GM18909 (cell line): ENCODE results near the gene CNRIP1.
A peak's percentile ranks its signal among the peaks of the same experiment; 100 is the strongest.

Experiments used
- ATAC-seq: cut with Tn5 transposase; IDR thresholded peaks from one replicate; pipeline ENCODE4 v1.9.1; 2021; ENCODE audit warnings: mild to moderate bottlenecking; ENCODE audit not compliant: unreplicated experiment, poor library complexity

CNRIP1 gene

GRCh38 chr2:68253219-68254068 is 66.3 kb downstream of the CNRIP1 start:
- ATAC-seq = no peak

GRCh38 chr2:68252400-68253218 is 67.1 kb downstream of the CNRIP1 start, which contains the start of gene PPP3R1:
TSS of gene PPP3R1 (minus strand) at chr2:68252532. CDS start at chr2:68252127, 405 bp downstream.
- ATAC-seq = peak; percentile 85

- peak; percentile 4 for ATAC-seq
Measured at GRCh38 chr2:68251855-68252399, 67.8 kb downstream of the CNRIP1 start.

DNA sequence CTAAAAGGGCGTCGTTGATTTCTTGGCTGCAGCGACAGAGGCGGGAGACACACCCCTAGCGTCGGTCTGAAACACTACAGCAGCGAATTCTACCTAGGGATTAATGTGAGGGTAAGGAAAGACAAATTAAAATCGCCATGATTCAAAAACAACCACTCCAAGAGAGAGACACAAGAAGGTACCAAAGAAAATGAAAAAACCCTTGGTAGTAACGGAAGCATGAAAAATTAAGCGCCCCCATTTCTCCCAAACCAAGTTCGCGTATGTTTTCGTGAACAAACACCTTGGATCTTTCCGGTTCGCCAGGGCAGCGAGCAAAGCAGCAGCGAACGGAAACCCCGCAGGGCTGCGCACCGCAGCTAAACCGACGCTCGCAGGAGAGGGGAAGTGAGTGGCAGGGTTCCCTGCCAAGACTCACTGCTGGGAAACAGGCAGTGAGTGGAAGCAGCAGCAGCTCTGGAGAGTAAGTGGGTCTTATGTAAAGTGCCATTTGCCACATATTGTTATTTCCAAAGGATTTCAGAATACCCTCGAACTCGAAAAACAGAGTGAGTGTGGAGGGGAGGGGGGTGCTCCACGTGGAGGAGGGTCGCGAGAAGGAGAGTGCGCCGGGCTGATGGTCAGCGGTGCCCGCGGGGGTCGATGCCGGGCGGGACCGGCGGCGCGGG is 68.4 kb downstream of the CNRIP1 start:
- peak; percentile 62 for ATAC-seq

DNA sequence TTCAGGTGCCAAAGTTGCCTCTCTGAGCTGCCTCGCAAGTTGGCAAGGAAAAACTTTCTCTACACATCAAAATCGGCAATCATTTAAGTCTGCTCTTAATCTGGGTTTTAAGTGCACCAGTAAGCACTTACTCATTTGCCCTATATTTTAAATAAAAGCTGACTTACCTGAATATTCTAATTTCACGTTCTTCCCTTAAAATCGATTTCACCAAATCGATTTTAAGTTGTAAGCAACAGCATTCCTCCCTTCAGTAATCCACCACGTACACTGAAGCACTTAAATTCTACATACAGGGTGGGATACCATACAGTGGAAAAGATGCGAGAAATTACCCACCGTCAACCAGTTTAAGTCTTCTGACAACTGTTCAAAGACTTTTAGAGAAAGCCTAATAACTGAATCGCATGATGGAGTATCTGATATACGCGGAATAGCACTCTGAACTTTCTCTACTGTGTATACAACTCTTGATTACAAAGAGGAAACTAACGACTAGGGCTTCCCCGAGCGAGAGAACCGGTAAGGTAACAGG is 69.0 kb downstream of the CNRIP1 start:
- no peak for ATAC-seq

DNA sequence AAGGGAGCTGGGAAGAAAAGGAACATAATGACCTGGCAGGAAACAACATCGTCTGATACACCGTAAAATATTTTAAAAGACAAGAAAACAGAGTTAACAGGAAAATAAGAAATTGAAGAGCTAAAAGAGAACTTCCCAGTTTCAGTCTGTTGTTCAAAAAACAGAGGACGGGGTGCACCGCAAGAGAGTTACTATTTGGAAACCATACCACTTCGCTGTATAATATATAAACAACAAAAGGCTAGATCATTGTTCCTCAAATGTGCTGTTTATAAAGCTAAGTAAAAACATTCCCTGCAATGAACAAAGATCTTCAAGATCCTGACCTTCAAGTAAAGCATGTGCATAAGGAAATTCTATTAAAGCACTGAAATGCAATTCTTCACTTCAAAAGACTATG is 69.6 kb downstream of the CNRIP1 start:
- ATAC-seq = no peak

- ATAC-seq = no peak
Measured at GRCh38 chr2:68248806-68249205, 70.9 kb downstream of the CNRIP1 start.

DNA sequence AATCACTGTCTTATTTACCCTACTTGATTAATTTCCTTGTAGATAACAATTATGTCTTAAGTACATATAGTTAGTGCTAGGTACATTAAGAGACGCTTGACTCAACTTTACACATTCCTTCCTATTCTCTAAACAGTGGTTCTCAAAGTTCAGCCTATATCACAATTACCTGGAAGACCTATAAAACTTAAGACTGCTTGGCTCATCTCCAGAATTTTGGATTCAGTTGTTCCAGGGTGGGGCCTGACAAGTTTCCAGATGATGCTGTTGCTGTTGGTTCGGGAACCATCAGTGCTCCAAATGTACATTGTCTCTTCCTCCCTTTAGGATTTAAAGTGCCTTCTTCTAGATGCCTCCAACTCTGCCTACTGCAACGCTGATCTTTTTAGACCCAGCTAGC is 71.4 kb downstream of the CNRIP1 start:
- no peak for ATAC-seq

DNA sequence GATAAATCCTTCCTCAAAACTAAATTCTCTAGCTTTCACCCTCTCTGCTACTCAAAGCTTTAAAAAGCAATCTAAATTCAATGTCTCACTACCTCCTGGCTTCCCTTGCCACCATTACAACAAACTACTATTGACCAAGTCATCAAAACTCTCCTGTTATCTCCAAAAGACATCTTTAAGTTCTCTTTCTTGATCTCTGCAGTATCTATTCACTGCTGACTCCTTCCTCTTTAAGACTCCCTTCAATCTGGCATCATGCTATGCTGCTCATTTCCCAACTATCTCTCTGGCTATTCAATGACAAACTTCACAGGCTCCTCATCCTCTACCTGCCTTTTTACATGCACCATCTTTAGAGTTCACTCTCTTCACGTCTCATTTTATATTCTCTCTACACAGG is 73.4 kb downstream of the CNRIP1 start:
- no peak for ATAC-seq

GRCh38 chr2:68245672-68246071 is 74.1 kb downstream of the CNRIP1 start:
- no peak for ATAC-seq

DNA sequence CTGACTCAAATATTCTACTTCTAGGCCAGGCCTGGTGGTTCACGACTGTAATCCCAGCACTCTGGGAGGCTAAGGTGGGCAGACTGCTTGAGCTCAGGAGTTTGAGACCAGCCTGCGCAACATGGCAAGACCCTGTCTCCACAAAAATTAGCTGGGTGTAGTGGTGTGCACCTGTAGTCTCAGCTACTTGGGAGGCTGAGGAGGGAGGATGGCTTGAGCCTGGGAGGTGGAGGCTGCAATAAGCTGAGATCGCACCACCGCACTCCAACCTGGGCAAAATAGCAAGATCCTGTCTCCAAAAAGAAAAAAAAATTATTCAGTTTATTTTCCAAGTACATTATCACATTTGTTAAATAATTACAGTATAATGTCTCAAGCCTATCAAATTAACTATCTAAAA is 74.7 kb downstream of the CNRIP1 start:
- ATAC-seq = no peak

GRCh38 chr2:68244456-68244855 is 75.3 kb downstream of the CNRIP1 start:
- ATAC-seq = no peak
